Stimulated activated CD8-positive, alpha-beta memory T cell treated with anti-CD3 and anti-CD28 coated beads, Interleukin-7, amount 100 ng/mL, for 24 hours (primary cell): ENCODE measurements around the gene MCUB.
"Not testable (repeated sequence)": the region's sequence is repeated elsewhere in the genome, so short reads cannot be mapped to it uniquely, and the experiment has no call there.

Source experiments
- DNase-seq: peaks from one replicate; pipeline ENCODE4 v3.0.0-alpha.2; 2020; ENCODE audit warnings: low read depth

MCUB gene

DNA sequence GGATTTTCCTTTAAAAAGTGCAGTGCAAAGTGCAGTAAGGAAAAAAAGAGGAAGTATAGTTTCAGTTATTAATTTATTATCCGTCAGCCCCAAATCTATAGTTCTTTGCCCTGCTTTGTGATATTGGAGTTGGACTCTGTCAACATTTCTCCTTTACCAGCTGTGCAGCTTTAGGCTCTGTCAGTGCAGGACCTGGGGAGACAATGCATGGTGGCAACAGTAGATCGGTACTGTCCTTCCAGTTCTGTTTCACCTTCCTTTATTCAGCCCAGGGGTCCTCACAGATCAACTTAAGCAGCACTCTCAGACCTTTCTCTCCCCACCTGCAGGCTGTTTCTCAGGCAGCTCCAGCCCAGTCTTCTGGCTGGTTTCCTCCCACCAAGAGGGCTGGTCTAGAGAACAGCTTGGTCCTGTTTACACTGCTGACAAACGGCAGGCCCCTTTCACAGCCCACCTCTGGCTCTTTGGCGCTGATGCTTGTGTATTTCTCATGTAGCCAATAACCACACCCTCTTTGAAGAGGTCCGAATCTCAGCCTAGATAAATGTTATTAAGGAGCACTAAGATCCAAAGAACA is 71.6 kb downstream of the MCUB start:
- DNase-seq: no peak

DNA sequence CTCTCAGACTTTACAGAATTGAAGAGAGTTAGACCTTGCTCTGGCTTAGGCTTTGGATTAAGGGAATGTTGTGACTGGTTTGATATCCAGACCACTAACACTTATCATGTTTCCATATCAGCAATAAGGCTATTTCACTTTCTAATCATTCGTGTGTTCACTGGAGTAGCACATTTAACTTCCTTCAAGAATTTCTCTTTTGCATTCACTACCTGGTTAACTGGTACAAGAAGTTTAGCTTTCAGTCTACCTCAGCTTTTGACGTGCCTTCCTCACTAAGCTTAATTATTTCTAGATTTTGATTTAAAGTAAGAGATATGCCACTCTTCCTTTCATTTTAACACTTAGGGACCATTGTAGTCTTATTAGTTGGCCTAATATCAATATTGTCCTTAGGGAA is 80.6 kb downstream of the MCUB start:
- no peak for DNase-seq

DNA sequence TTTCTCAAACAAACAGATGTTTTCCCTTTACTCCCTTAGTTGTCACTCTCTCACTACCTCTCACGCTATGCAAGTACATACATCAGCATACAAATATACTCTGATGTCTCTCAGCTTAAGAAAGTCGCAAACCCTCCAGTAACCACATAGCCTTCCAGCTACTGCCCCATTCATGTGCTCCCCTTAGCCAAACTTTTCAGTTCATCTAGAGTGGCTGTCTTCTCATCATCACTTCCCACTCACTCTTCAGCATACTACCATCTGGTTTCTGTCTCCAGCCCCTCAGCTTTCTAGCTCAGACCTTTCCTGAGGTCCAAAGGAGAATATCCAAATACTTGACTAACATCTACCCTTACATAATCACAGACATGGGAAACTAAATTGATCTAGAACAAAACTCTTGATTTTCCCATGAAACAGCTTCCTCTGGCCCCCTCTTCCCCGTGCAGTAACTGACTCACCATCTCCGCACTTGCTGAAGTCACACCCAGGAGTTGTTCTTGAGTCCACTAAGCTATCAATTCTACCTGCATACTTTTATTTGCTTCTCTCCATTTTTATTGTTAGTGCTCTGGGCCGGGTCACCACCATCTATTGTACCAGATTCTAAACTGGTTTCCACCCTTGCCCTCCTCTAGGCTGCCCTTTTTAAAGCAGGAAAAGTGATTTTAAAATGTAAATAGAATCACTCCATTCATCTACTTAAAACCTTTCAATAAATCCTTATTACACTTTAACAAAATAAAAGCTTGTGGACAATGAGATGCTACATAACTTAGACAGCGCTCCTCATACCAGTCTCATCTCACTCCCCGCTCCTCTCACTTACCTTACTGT is 86.0 kb downstream of the MCUB start:
- DNase-seq: no peak

- DNase-seq: no peak
Observed at GRCh38 chr4:109648266-109648996, 88.4 kb downstream of the MCUB start.

DNA sequence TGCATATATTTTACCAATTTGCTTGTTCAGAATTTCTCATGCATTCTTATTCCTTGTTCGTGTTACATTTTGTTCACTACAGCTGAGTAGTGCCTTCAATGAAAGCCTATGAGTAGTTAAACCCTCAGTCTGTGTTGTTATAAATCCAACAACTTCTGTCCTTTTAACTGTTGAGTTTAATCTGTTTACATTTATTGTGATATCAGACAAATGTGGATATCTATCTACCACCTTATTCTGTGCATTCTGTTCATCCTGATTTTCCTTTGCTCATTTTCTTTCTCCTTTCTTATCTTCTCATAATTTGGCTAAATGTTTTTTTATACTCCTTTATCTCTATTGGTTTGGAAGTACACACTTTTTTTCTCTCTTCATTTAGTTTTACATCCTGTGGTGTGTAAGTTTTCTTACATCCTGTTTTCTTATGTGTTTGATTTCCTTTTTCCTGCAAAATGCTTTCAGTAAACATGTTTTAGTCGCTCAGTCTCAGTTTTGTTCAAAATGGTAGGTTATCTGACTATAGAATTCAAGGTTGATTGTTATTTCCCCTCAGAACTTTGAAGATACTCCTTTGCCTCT is 89.0 kb downstream of the MCUB start:
- no peak for DNase-seq

- DNase-seq: no peak
Observed at GRCh38 chr4:109649872-109650271, 89.8 kb downstream of the MCUB start.

DNA sequence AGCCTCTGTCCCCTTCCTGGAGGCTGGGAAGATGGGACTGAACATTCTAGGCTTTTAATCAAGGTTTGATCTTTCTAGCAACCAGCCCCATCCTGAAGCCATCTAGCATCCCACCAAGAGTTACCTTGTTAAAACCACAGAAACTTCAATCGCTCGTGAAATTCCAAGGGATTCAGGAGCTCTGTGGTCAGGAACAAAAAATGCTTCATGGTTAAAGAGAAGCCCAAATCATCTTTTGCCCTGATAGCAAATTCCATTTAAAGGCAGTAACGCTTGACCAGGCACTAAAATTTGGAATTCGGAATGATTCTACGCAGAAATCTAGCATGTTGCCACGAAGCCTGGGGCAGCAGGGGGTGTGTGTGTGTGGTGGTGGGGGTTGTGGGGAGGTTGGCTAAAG is 95.3 kb downstream of the MCUB start:
- DNase-seq: no peak

DNA sequence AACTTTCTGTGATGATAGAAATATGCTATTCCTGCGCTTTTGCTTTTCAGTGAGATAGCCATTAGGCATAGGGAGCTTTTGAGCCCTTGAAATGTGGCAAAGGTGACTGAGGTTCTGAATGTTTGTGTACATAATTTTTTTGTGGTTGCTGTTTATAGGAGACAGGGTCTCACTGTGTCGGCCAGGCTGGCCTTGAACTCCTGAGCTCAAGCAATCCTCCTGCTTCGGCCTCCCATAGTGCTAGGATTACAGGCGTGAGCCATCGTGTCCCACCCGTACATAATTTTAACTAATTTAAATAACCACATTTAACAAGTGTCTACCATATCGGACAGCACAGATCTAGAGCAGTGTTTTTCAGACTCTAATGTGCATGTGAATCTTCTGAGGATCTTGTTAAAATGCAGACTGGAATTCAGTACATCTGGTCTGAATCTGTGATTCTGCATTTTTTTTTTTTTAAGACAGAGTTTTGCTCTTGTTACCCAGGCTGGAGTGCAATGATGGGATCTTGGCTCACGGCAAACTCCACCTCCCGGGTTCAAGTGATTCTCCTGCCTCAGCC is 97.9 kb downstream of the MCUB start:
- DNase-seq: no peak

- DNase-seq: no peak
Observed at GRCh38 chr4:109658871-109659410, 98.9 kb downstream of the MCUB start.

DNA sequence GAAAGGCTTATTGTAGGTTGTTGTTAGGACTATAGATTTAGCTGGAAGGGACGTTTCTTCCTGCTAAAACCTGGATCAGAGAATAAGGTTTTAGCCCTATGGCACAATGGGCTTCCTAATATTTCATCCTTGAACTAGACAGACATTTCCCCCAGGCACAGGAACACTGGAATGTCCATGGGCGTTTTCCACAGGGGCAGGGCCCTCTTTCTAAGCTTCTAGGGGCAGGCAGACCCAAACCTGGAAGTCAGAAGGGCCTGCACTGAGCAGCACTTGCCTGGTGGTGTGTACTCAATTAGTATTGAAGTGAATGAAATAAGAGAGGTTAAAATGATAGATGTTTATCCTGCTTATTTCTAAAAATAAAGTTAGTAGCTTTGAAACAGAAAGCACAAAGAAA is 102.1 kb downstream of the MCUB start:
- no peak for DNase-seq

- no peak for DNase-seq
Observed at GRCh38 chr4:109662771-109663170, 102.7 kb downstream of the MCUB start.

GRCh38 chr4:109665783-109666485 is 105.9 kb downstream of the MCUB start:
- DNase-seq: no peak

GRCh38 chr4:109671350-109671749 is 111.3 kb downstream of the MCUB start:
- DNase-seq: no peak

- no peak for DNase-seq
Observed at GRCh38 chr4:109672169-109672930, 112.3 kb downstream of the MCUB start.

DNA sequence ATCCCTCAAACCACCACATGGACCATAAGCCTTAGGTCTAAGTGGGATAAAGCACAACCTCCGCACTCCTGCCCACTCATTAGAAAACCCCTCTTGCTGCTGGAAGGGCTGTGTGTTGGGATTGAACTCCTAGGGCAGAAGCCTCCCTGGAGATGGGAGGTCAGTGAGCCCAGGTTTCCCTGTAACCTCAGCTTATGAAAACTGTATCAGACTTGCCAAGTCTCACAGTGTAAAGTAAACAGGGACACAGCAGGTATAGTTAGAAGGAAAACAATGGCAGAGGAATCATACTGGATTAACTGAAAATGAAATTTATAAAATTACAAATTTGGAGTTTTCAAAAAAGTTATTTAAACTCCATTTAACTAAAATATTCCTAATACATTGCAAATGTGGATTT is 113.3 kb downstream of the MCUB start:
- DNase-seq: no peak

GRCh38 chr4:109675181-109675580 is 115.1 kb downstream of the MCUB start:
- DNase-seq: no peak

- DNase-seq: no peak
Observed at GRCh38 chr4:109675843-109676242, 115.8 kb downstream of the MCUB start.

DNA sequence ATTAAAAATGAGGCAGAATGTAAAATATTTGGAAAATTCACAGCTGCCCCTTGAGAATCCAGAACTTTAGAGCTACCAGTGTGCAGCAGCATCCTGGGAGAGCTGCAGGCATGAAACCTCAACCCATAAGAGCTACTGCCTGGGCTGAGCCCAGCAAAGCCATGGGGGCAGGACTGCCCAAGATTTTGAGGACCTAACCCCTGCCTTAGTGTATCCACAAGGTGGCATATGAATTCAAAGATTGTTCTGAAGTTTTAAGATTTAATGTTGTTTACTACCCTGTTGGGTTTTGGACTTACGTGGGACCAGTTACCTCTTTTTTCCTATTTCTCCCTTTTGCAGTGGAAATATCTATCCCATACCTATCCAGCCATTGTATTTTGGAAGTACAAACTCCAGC is 116.8 kb downstream of the MCUB start:
- DNase-seq: no peak

DNA sequence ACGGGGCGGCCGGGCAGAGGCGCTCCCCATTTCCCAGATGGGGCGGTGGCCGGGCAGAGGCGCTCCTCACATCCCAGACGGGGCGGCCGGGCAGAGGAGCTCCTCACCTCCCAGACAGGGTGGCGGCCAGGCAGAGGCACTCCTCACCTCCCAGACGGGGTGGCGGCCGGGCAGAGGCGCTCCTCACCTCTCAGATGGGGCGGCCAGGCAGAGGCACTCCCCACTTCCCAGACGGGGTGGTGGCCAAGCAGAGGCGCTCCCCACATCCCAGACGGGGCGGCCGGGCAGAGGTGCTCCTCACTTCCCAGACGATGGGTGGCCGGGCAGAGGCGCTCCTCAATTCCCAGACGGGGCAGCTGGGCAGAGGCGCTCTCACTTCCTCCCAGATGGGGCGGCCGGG is 118.4 kb downstream of the MCUB start:
- not testable (repeated sequence) for DNase-seq

GRCh38 chr4:109678925-109679324 is 118.9 kb downstream of the MCUB start:
- DNase-seq: not testable (repeated sequence)

- no peak for DNase-seq
Observed at GRCh38 chr4:109682875-109683274, 122.8 kb downstream of the MCUB start.
